Vagina (tissue), 2 donors: ENCODE data around the gene SLC23A2.

Experiments used
- CTCF ChIP-seq, 3 experiments: fragments of 450-650 bp in 2 of 3; fragments of 200-600 bp in 1 of 3; sonication (generic) in 1 of 3; IDR thresholded peaks; one replicate each; pipeline ENCODE4 v1.5.1; 2017 to 2019; ENCODE audit warnings: antibody characterized with exemption in 3 of 3, mild to moderate bottlenecking in 2 of 3, moderate library complexity in 2 of 3
- POLR2A ChIP-seq, 2 donors: fragments of 450-650 bp; IDR thresholded peaks; one replicate each; pipeline ENCODE4 v1.6.1; 2017; ENCODE audit warnings: antibody characterized with exemption in 2 of 2, mild to moderate bottlenecking in 2 of 2, moderate library complexity in 2 of 2
- POLR2AphosphoS5 ChIP-seq, 2 donors: sonication (generic); formaldehyde crosslinking; IDR thresholded peaks; one replicate each; pipeline ENCODE4 v1.9.0; 2017; ENCODE audit warnings: antibody characterized with exemption in 2 of 2, mild to moderate bottlenecking in 2 of 2, low read depth in 1 of 2; ENCODE audit not compliant: insufficient read depth in 1 of 2

GRCh38 chr20:4838526-4838925 is 162.8 kb downstream of the SLC23A2 start:
- TF ChIP-seq CTCF (IDR thresholded peaks at IDR 0.05): no peak
- TF ChIP-seq POLR2A (IDR thresholded peaks at IDR 0.05): no peak
- TF ChIP-seq POLR2AphosphoS5 (IDR thresholded peaks at IDR 0.05; ENCODE audit: insufficient read depth in 1 of 2, low read depth in 1 of 2): no peak
